ENCODE measurements around the gene GALK1.

GALK1 gene

GRCh38 chr17:75793460-75793859 is 28.5 kb upstream of the GALK1 start:
- no peak for TF ChIP-seq ESRRG (CRISPR knock-in tag; IDR thresholded peaks at IDR 0.05)
- no peak for TF ChIP-seq ARNTL (CRISPR knock-in tag; IDR thresholded peaks at IDR 0.05; ENCODE audit: borderline replicate concordance, low read depth)
- no peak for TF ChIP-seq ZFP3 (CRISPR knock-in tag; IDR thresholded peaks at IDR 0.05)
- no peak for TF ChIP-seq CSDC2 (CRISPR knock-in tag; IDR thresholded peaks at IDR 0.05)
- TF ChIP-seq ZC3H10 (CRISPR knock-in tag; IDR thresholded peaks at IDR 0.05), result no peak
- TF ChIP-seq ZNF70 (CRISPR knock-in tag; IDR thresholded peaks at IDR 0.05), result no peak
- TF ChIP-seq PPARA (CRISPR knock-in tag; IDR thresholded peaks at IDR 0.05; ENCODE audit: borderline replicate concordance), result no peak
- TF ChIP-seq, protein P1, sequence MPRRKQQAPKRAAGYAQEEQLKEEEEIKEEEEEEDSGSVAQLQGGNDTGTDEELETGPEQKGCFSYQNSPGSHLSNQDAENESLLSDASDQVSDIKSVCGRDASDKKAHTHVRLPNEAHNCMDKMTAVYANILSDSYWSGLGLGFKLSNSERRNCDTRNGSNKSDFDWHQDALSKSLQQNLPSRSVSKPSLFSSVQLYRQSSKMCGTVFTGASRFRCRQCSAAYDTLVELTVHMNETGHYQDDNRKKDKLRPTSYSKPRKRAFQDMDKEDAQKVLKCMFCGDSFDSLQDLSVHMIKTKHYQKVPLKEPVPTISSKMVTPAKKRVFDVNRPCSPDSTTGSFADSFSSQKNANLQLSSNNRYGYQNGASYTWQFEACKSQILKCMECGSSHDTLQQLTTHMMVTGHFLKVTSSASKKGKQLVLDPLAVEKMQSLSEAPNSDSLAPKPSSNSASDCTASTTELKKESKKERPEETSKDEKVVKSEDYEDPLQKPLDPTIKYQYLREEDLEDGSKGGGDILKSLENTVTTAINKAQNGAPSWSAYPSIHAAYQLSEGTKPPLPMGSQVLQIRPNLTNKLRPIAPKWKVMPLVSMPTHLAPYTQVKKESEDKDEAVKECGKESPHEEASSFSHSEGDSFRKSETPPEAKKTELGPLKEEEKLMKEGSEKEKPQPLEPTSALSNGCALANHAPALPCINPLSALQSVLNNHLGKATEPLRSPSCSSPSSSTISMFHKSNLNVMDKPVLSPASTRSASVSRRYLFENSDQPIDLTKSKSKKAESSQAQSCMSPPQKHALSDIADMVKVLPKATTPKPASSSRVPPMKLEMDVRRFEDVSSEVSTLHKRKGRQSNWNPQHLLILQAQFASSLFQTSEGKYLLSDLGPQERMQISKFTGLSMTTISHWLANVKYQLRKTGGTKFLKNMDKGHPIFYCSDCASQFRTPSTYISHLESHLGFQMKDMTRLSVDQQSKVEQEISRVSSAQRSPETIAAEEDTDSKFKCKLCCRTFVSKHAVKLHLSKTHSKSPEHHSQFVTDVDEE (CRISPR knock-in tag; IDR thresholded peaks at IDR 0.05), result no peak
- TF ChIP-seq CREB5 (CRISPR knock-in tag; IDR thresholded peaks at IDR 0.05; ENCODE audit: low read depth), result no peak
- ATAC-seq, result no peak

DNA sequence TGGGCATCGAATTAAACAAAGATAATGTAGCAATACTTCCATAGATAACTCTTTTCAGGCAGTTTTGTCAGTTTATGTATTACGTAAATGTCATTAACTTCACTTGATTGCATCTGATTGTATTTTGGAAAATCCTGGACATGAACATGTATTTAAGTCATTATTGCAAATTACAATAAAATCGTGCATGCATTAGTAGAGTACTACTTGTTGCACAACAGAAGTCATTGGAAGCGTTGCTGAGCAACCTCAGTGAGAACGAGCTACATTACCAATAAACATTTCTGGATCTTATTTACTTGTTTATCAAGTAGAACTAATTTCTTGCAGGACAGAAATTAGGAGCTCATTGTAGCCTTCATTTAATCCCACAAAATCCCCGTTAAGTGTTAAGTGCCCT is 26.3 kb upstream of the GALK1 start:
- TF ChIP-seq ZNF565 (CRISPR knock-in tag; conservative IDR thresholded peaks at IDR 0.05; ENCODE audit: low read depth) (no peak), CSRNP3 (CRISPR knock-in tag; IDR thresholded peaks at IDR 0.05) (no peak), PPARA (CRISPR knock-in tag; IDR thresholded peaks at IDR 0.05; ENCODE audit: borderline replicate concordance) (no peak), PATZ1 (CRISPR knock-in tag; IDR thresholded peaks at IDR 0.05; ENCODE audit: borderline replicate concordance) (no peak), GLIS3 (CRISPR knock-in tag; IDR thresholded peaks at IDR 0.05) (no peak), SNAI2 (CRISPR knock-in tag; IDR thresholded peaks at IDR 0.05) (no peak), TOX (CRISPR knock-in tag; IDR thresholded peaks at IDR 0.05; ENCODE audit: borderline replicate concordance) (no peak), OSR1 (CRISPR knock-in tag; IDR thresholded peaks at IDR 0.05) (no peak), ZNF8 (CRISPR knock-in tag; IDR thresholded peaks at IDR 0.05) (no peak), ISL1 (CRISPR knock-in tag; IDR thresholded peaks at IDR 0.05) (no peak), ZC3H10 (CRISPR knock-in tag; IDR thresholded peaks at IDR 0.05) (no peak), ZFP3 (CRISPR knock-in tag; IDR thresholded peaks at IDR 0.05) (no peak), BACH2 (CRISPR knock-in tag; IDR thresholded peaks at IDR 0.05; ENCODE audit: borderline replicate concordance) (no peak), ZFP30 (CRISPR knock-in tag; IDR thresholded peaks at IDR 0.05) (no peak), ZNF70 (CRISPR knock-in tag; IDR thresholded peaks at IDR 0.05) (no peak), CREB5 (CRISPR knock-in tag; IDR thresholded peaks at IDR 0.05; ENCODE audit: low read depth) (no peak), ARNTL (CRISPR knock-in tag; IDR thresholded peaks at IDR 0.05; ENCODE audit: borderline replicate concordance, low read depth) (no peak), CSDC2 (CRISPR knock-in tag; IDR thresholded peaks at IDR 0.05) (no peak)
- TF ChIP-seq, protein P2, sequence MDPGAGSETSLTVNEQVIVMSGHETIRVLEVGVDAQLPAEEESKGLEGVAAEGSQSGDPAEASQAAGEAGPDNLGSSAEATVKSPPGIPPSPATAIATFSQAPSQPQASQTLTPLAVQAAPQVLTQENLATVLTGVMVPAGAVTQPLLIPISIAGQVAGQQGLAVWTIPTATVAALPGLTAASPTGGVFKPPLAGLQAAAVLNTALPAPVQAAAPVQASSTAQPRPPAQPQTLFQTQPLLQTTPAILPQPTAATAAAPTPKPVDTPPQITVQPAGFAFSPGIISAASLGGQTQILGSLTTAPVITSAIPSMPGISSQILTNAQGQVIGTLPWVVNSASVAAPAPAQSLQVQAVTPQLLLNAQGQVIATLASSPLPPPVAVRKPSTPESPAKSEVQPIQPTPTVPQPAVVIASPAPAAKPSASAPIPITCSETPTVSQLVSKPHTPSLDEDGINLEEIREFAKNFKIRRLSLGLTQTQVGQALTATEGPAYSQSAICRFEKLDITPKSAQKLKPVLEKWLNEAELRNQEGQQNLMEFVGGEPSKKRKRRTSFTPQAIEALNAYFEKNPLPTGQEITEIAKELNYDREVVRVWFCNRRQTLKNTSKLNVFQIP (CRISPR knock-in tag; IDR thresholded peaks at IDR 0.05; ENCODE audit: borderline replicate concordance, low read depth), result no peak
- TF ChIP-seq, protein P1 (CRISPR knock-in tag; IDR thresholded peaks at IDR 0.05), result no peak
- ATAC-seq, result no peak

All from SK-N-SH treated with all-trans-retinoic acid at 6 μM for 48 hours (cell line).